Measurements from ENCODE around the gene HINFP. TPM values are rescaled to one million over a fixed set of nuclear protein-coding genes. Genes with fewer than 3 reads are reported as not detected.

Gene HINFP
- total and polyA plus RNA-seq, 9 of the 15 experiments (the other 6 are each of a cell fraction or from before 2014, with no cell fraction given), result 13.8 to 34.1 (median 22.5) TPM

- no peak for TF ChIP-seq ZBED1 (IDR thresholded peaks at IDR 0.05)
- no peak for TF ChIP-seq U2AF1 (optimal IDR thresholded peaks at IDR 0.05; ENCODE audit: low read depth, low read length)
- peak; percentile 27 for TF ChIP-seq L3MBTL2 (IDR thresholded peaks at IDR 0.05)
- TF ChIP-seq NKRF (IDR thresholded peaks at IDR 0.05; ENCODE audit: borderline replicate concordance), result peak; percentile 98
- TF ChIP-seq JUN (IDR thresholded peaks at IDR 0.05; ENCODE audit: borderline replicate concordance, low read depth, low read length), result peak; percentile 55; the same call in 1 of the 2 replicates
- TF ChIP-seq JUN (CRISPR knock-in tag; IDR thresholded peaks at IDR 0.05; ENCODE audit: borderline replicate concordance), result no peak
- no peak for TF ChIP-seq ZNF695 (CRISPR knock-in tag; IDR thresholded peaks at IDR 0.05)
- TF ChIP-seq ZNF134 (CRISPR knock-in tag; conservative IDR thresholded peaks at IDR 0.05), result no peak
- TF ChIP-seq ZNF347 (CRISPR knock-in tag; IDR thresholded peaks at IDR 0.05; ENCODE audit: low read depth), result no peak
- peak; percentile 47 for TF ChIP-seq TBP (optimal IDR thresholded peaks at IDR 0.05; ENCODE audit: low read depth, low read length)
- peak; percentile 67; the same call in 1 of the 2 replicates for TF ChIP-seq XRCC5 (IDR thresholded peaks at IDR 0.05; ENCODE audit: low read depth, low read length)
- peak; percentile 55; the same call in 1 of the 2 replicates for TF ChIP-seq CREB1 (IDR thresholded peaks at IDR 0.05)
- TF ChIP-seq CREB1 (CRISPR knock-in tag; IDR thresholded peaks at IDR 0.05), result peak; percentile 71
- no peak for TF ChIP-seq HMGN3 (IDR thresholded peaks at IDR 0.05; ENCODE audit: borderline replicate concordance, extremely low read depth, insufficient read length, low read depth, low read length)
- no peak for TF ChIP-seq SFPQ (IDR thresholded peaks at IDR 0.05; ENCODE audit: low read depth, low read length)
- peak; percentile 67 for TF ChIP-seq ATF7 (IDR thresholded peaks at IDR 0.05)
- TF ChIP-seq, protein P1, sequence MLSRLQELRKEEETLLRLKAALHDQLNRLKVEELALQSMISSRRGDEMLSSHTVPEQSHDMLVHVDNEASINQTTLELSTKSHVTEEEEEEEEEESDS (CRISPR knock-in tag; IDR thresholded peaks at IDR 0.05), result no peak
- TF ChIP-seq TFAM (CRISPR knock-in tag; conservative IDR thresholded peaks at IDR 0.05), result no peak
- no peak for TF ChIP-seq MIER1 (IDR thresholded peaks at IDR 0.05; ENCODE audit: low read depth)
- TF ChIP-seq ZNF224 (CRISPR knock-in tag; IDR thresholded peaks at IDR 0.05), result no peak
- TF ChIP-seq CHCHD3 (CRISPR knock-in tag; IDR thresholded peaks at IDR 0.05), result no peak
- no peak for TF ChIP-seq NFE2L1 (tag; IDR thresholded peaks at IDR 0.05; ENCODE audit: borderline replicate concordance, low read depth)
- TF ChIP-seq E2F4 (CRISPR knock-in tag; IDR thresholded peaks at IDR 0.05; ENCODE audit: low read depth), result no peak
- no peak for TF ChIP-seq CHD1 (IDR thresholded peaks at IDR 0.05; ENCODE audit: low read length)
These were observed 19.5 kb upstream of the HINFP start, which contains the start of gene DPAGT1 (continued) for GRCh38 chr11:119101759-119102423.
